ENCODE measurements around the gene SLX4IP.

SLX4IP gene

DNA sequence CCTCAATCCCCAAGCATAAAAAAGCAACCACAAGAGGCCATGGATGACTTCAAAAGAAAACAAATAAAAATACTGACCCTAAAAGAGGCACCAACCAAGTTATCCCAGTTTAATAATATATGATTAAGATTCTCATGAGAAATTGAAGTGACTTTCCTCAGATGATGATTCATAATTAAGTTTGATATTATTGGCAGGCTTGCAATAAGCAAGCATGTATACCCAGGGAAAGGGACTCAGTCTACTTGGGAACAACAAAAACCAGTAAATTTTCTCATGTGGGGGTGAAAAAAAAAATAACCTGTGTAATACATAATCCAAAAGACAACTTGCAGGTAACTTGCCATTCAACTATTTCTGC, 219.1 kb downstream of the SLX4IP start:
- DNase-seq (no peak), ATAC-seq (replicated peaks) (no peak)
- Mint-ChIP-seq H3K36me3 (ENCODE audit: insufficient read depth) (peaks cover 2% of the 10 kb centered on the region), H3K4me3 (no peak overlapping the region), H3K9me3 (no peaks in the 10 kb centered on the region), H3K27me3 (peaks cover 30 to 75% of the 10 kb centered on the region in 2 donors), H3K4me1 (ENCODE audit: low read depth in 2 of 2) (no peaks in the 10 kb centered on the region), H3K27ac (no peak overlapping the region)

DNA sequence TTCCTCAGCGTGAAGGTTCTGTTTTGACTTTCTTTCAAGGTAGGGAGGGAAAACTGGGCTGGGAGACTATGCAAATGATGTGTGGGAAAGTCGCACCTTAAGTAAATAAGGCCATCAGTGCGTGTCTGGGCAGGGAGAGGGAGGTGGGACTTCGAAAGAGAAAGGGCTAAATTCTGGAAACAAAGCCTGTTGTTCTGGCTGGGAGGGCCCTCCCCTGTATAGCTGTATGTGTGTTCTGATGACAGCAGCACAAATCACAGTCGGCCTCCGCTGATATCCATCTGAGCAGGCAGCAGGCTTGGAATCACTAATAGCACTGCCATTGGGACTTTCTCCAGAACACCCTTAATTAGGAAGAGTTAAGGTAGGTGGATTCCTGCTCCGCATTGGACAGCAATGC, 219.5 kb downstream of the SLX4IP start:
- H3K9me3 Mint-ChIP-seq: no peaks in the 10 kb centered on the region
- no peak overlapping the region for H3K4me3 Mint-ChIP-seq
- H3K27ac Mint-ChIP-seq: no peak overlapping the region
- H3K27me3 Mint-ChIP-seq: peaks cover 30 to 71% of the 10 kb centered on the region in 2 donors
- no peak for ATAC-seq (replicated peaks)
- DNase-seq: no peak
- H3K36me3 Mint-ChIP-seq (ENCODE audit: insufficient read depth): peaks cover 2% of the 10 kb centered on the region
- no peaks in the 10 kb centered on the region for H3K4me1 Mint-ChIP-seq (ENCODE audit: low read depth in 2 of 2)

DNA sequence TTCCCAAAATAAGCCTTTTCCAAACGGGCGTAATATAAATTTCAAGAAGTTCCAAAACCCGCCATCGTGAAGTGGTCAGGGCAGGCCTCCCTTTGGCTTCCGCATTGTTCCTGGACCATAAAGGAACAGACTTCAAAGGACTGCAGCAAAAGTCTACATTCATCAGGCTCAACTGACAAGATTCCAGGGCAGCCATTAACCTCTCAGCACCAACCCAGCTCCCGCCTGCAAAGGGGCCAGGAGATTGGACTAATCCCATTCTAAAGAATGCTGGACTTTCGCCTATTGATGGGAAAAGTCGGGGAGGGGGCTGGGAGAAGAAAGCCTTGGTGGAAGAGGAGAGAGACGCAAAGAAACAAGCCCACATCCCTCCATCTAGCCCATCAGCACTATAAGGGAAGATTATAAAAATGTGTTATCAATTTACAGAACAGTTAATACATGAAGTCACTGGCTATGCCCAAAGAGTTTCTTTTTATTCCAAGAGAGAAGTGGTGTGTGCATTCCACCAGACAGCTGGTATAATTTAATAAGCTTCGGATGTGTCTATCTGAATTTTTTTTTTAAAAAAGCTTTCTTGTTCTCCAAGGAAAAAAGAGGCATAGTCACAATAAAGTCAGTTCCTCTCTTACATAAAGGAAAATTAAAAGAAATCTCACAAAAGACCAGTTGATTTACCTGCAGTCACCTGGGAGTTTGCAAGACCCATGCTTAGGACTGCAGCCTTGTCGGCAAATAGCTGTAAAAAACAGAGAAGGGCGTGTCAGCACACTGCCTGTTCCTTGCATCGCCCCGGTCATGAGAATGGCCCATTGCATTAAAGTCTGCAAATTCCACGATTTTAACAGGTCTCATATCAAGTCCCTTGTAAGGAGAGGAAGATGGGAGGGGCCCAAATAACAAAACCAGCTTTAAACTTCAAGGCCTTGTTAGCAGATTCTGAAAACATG, 220.9 kb downstream of the SLX4IP start:
- Mint-ChIP-seq H3K4me3 (no peak overlapping the region), H3K27me3 (peaks cover 40 to 69% of the 10 kb centered on the region in 2 donors), H3K27ac (no peak overlapping the region), H3K9me3 (no peaks in the 10 kb centered on the region), H3K4me1 (ENCODE audit: low read depth in 2 of 2) (no peaks in the 10 kb centered on the region), H3K36me3 (ENCODE audit: insufficient read depth) (peaks cover 2% of the 10 kb centered on the region)
- ATAC-seq (replicated peaks) (no peak), DNase-seq (no peak)

DNA sequence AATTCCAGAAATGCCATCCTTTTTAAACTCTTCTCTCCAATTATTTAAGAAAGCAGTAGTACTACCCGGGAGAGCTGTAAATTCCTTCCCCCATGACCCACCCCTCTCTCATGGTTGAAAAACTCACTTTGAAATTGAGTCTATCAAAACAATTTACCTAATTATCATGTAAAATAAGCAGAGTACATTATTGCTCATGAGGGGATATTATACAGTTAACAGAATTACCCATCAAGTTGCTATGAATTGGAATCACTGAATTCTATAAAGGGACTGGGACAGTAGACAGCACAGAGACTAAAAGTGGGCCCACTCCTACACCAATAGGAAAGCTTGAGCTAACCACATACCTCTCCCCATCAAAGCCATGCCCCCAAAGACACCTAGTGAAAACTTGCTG, 222.3 kb downstream of the SLX4IP start:
- no peaks in the 10 kb centered on the region for H3K4me1 Mint-ChIP-seq (ENCODE audit: low read depth in 2 of 2)
- no peak for DNase-seq
- peaks cover 2% of the 10 kb centered on the region for H3K36me3 Mint-ChIP-seq (ENCODE audit: insufficient read depth)
- ATAC-seq (replicated peaks): no peak
- no peaks in the 10 kb centered on the region for H3K9me3 Mint-ChIP-seq
- no peak overlapping the region for H3K27ac Mint-ChIP-seq
- H3K27me3 Mint-ChIP-seq: peaks cover 54 to 69% of the 10 kb centered on the region in 2 donors
- H3K4me3 Mint-ChIP-seq: no peak overlapping the region

DNA sequence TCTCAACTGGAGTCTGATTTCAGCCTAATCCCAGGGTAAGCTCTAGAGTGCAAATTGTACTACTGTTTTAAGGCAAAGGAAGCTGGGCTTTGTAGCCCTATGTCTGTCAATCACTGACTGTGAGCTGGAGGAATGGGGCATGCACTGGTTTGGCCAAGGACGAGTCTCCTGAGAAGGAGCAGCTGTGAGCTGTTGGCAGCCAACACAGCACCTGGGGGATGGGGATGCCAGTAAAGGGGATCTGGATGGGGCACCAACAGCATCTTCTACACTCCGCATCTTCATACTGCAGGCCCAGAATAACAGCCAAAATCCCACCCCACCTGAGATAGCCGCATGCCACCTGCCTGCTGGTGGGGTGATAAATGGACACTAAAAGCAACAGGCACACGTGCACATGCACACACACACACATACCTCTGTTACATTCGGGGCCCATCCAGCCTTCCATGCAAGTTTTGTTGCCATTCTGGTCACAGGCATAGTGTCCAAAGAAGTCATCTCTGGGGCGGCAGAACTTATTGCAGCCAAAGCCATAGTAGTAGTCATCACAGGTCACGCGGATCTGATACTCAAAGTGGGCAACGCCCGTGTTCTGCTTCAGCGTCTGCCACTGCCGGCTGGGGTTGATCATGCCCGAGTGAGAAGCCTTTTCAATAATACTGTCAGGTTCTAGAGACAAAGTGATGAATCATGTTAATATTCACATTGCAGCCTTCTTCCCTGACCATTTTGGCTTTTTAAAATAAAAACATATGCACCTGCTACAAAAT, 223.1 kb downstream of the SLX4IP start:
- DNase-seq (no peak), ATAC-seq (replicated peaks) (no peak)
- Mint-ChIP-seq H3K27ac (no peak overlapping the region), H3K36me3 (ENCODE audit: insufficient read depth) (peaks cover 2% of the 10 kb centered on the region), H3K4me1 (ENCODE audit: low read depth in 2 of 2) (no peaks in the 10 kb centered on the region), H3K9me3 (no peaks in the 10 kb centered on the region), H3K4me3 (no peak overlapping the region), H3K27me3 (peaks cover 60 to 73% of the 10 kb centered on the region in 2 donors)

DNA sequence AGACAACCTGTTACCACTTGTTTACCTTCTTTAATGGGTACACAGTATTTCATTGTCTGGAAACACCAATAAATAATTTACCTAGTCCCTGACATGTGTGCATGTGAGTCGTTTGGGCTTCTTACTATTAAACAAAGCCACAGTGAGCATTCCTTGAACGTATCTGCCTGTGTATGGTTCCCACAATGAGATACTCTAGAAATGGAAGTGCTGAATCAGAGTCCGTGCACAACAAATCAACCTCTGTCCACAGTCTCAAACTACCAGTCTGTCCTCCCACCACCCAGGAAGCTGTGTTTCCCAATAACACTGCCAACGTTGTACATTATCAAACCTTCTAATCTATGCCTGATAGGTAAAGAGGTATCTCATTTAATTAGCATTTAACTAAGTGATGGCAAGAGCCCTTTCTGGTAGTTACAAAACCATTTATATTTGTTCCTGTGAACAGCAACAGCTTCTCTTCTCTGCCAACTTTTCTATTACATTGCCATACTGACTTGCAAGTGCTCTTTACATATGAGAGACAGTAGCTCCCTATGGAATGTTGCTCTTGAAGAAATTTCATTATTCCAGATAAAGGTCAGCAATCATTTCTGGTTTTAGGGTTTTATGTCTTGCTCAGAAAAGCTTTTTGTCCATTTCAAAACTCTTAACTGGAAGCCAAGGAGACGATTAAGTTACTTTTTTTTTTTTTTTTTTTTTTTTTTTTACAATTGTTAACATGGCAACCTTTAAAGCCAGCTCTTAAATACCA, 223.9 kb downstream of the SLX4IP start:
- Mint-ChIP-seq H3K9me3 (no peaks in the 10 kb centered on the region), H3K4me1 (ENCODE audit: low read depth in 2 of 2) (no peaks in the 10 kb centered on the region), H3K36me3 (ENCODE audit: insufficient read depth) (peaks cover 2% of the 10 kb centered on the region), H3K27ac (no peak overlapping the region), H3K27me3 (peaks cover 61 to 76% of the 10 kb centered on the region in 2 donors), H3K4me3 (no peak overlapping the region)
- ATAC-seq (replicated peaks) (no peak), DNase-seq (no peak)

DNA sequence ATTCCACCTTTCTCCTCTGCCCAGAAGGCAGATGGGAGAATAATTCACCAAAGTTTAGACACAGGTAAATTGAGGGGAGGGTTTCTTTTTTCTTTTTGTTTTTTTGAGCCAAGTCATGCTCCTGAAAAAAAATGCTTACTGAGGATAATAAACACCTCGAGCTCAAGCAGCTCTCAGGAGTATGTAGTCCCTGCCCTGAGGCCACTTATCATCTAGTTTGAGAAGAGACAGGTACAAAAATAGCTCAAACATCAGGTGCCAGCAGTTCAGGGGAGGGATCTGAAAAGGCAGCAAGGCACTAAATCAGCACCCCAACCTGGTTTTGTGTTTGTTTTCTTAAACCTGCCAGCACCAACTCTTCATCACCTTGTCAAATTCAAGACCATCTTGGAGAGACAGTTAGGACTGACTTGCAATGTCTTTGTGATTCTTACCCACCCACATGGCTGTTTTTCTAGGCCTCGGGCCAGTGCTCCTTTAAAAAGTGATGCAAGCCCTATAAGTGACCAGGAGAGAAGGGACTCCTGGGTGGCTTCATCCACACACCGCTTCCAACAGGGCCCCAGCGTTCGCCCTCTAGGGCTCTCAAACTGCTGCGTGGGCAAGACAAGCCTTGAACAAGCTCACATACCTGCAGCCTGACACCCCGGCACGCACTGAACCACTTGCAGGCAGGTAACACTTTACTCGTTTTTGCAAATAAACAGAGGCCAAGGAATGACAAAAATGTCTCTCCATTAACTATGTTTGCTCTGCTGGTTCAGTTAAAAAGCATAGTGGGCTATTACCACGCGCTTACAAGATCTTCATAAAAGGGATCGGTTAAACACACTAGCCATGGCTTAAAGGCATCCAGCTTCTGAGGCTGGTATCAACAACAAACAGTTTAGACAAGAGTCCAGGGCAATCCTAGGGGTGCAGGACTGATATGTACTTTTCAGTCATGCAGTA, 224.8 kb downstream of the SLX4IP start:
- no peak for DNase-seq
- Mint-ChIP-seq H3K36me3 (ENCODE audit: insufficient read depth) (peaks cover 2% of the 10 kb centered on the region), H3K27ac (no peak overlapping the region), H3K9me3 (no peaks in the 10 kb centered on the region), H3K4me1 (ENCODE audit: low read depth in 2 of 2) (no peaks in the 10 kb centered on the region), H3K4me3 (no peak overlapping the region), H3K27me3 (peaks cover 52 to 76% of the 10 kb centered on the region in 2 donors)
- no peak for ATAC-seq (replicated peaks)

DNA sequence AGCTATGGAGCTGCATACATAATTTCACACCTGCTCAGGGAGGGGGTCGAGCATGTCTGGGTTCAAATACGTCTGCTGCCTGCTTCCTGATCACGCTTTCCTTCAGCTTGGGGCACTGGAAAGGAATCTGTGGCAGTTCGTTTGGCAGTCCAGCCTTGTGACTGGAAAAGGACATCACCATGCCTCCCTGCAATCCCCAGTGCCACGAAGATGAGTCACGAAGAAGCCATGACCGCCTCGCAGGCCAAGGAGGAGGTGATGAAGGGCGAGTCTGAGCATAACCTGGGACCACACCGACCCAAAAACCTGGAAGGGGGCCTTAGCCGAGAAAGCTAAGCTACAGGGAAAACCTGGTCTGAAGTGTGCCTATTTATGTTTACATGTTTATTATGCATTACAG, 225.6 kb downstream of the SLX4IP start:
- Mint-ChIP-seq H3K4me1 (ENCODE audit: low read depth in 2 of 2) (no peaks in the 10 kb centered on the region), H3K27ac (no peak overlapping the region), H3K36me3 (ENCODE audit: insufficient read depth) (peaks cover under 1% of the 10 kb centered on the region), H3K9me3 (no peaks in the 10 kb centered on the region), H3K27me3 (peaks cover 45 to 75% of the 10 kb centered on the region in 2 donors), H3K4me3 (no peak overlapping the region)
- DNase-seq (no peak), ATAC-seq (replicated peaks) (no peak)

DNA sequence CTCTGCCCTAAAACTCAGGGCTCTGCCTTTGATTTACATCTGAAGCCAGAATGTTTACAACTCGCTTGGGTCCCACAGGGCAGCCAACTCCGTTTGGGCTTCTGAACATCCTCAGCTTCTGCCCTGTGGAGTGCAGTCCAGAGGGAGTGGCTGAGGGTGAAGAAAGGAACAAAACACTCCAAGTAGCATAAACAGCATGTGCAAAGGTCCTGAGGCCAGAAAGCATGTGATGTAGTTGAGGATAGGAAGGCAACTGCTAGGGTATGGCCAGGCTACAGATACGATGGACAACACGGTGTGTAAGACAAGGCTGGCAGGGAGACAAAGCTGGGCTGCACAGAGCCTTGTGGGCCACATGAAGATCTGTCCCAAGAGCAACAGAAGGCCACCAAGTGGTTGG, 226.2 kb downstream of the SLX4IP start:
- no peak overlapping the region for H3K4me3 Mint-ChIP-seq
- ATAC-seq (replicated peaks) (no peak), DNase-seq (no peak)
- H3K4me1 Mint-ChIP-seq (ENCODE audit: low read depth in 2 of 2): no peaks in the 10 kb centered on the region
- H3K27me3 Mint-ChIP-seq: peaks cover 47 to 75% of the 10 kb centered on the region in 2 donors
- H3K36me3 Mint-ChIP-seq (ENCODE audit: insufficient read depth): no peaks in the 10 kb centered on the region
- H3K9me3 Mint-ChIP-seq: no peaks in the 10 kb centered on the region
- no peak overlapping the region for H3K27ac Mint-ChIP-seq

DNA sequence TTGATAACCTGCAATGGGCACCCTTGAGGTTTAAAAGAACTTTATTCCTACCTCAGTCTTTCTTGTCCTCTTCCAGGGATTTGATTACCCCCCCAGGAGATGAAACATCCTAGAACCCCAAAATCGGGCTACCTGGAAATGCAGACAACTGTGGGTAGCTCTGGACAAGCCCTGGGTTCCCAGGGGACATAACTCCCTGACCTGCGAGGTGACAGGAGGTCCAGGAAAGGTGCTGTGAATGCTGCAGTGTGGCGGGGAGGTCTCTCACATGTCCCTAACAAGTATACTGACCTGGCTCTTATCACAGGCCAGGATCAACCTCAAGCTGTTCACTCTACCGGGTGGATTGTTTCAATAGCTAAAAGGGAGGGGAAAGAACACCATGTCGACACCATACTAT, 227.0 kb downstream of the SLX4IP start:
- H3K36me3 Mint-ChIP-seq (ENCODE audit: insufficient read depth): no peaks in the 10 kb centered on the region
- peaks cover 49 to 83% of the 10 kb centered on the region in 2 donors for H3K27me3 Mint-ChIP-seq
- DNase-seq (no peak), ATAC-seq (replicated peaks) (no peak)
- H3K4me1 Mint-ChIP-seq (ENCODE audit: low read depth in 2 of 2): no peaks in the 10 kb centered on the region
- H3K9me3 Mint-ChIP-seq: no peaks in the 10 kb centered on the region
- H3K27ac Mint-ChIP-seq: no peak overlapping the region
- H3K4me3 Mint-ChIP-seq: no peak overlapping the region

DNA sequence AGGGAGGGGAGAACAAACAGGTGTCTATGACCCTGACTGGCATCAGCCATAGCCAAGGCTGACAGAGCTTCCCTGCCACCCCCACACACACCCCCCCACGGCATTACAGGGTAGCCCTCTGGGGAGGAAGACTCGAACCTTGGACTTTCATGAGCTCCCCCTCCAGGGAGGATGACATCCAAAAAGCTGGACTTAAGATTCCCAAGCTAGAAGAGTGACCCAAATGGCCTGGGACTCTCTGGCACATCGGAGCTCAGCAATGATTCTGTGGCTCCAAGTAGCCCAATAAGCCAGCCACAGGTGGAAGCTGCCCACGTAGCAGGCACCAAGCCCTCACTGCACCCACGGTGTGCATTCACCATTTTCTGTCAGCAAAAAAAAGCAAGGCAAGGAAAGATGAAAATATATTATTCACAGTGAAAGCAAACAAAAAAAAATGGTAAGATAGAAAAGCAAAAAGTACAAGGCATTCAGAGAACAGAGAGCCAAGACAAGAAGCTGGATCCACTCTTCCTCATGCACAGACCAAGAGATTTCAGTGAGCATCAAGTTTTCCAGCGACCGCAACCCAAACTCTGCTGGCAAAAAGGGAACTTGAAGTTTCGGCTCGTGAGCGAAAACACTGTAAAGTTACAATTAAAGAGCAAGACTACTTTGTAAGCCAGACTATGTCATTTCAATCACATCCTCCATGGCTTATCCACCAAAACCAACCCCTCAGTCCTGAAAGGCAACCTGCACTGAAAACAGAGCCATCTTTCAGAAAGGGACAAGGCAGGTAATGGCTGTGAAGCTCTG, 227.8 kb downstream of the SLX4IP start:
- Mint-ChIP-seq H3K36me3 (ENCODE audit: insufficient read depth) (no peaks in the 10 kb centered on the region), H3K4me1 (ENCODE audit: low read depth in 2 of 2) (no peaks in the 10 kb centered on the region), H3K4me3 (no peak overlapping the region), H3K9me3 (no peaks in the 10 kb centered on the region), H3K27ac (no peak overlapping the region), H3K27me3 (peaks cover 45 to 85% of the 10 kb centered on the region in 2 donors)
- no peak for DNase-seq
- no peak for ATAC-seq (replicated peaks)

DNA sequence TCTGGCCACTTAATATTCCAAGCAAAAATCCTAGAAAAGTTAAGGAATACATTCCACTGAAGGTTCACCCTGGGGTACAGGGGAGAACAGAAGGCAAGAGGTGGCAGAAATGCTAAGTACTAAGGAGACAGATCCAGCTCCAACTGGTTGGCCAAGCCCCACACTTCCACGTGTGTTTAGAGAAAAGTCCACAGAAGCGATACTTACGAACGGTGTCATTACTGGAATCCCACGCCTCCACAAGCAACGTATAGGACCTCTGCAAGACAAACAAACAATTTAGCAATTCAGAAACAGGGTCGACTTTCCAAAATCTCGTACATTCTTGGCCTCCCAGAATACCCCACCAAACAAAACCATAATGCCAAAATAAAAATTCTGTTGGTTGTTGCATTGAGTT, 228.7 kb downstream of the SLX4IP start:
- ATAC-seq (replicated peaks) (no peak), DNase-seq (no peak)
- Mint-ChIP-seq H3K27me3 (peaks cover 45 to 83% of the 10 kb centered on the region in 2 donors), H3K4me3 (no peak overlapping the region), H3K36me3 (ENCODE audit: insufficient read depth) (no peaks in the 10 kb centered on the region), H3K27ac (no peak overlapping the region), H3K4me1 (ENCODE audit: low read depth in 2 of 2) (no peaks in the 10 kb centered on the region), H3K9me3 (no peaks in the 10 kb centered on the region)

Measured in effector memory CD8-positive, alpha-beta T cell (primary cell).